Measurements from ENCODE around the gene NUDT6. TPM values are rescaled to one million over a fixed set of nuclear protein-coding genes. Genes with fewer than 3 reads are reported as not detected.

Gene NUDT6
- polyA plus RNA-seq, 1 of the 3 experiments (the other 2 are of a cell fraction) = 10.1 TPM

DNA sequence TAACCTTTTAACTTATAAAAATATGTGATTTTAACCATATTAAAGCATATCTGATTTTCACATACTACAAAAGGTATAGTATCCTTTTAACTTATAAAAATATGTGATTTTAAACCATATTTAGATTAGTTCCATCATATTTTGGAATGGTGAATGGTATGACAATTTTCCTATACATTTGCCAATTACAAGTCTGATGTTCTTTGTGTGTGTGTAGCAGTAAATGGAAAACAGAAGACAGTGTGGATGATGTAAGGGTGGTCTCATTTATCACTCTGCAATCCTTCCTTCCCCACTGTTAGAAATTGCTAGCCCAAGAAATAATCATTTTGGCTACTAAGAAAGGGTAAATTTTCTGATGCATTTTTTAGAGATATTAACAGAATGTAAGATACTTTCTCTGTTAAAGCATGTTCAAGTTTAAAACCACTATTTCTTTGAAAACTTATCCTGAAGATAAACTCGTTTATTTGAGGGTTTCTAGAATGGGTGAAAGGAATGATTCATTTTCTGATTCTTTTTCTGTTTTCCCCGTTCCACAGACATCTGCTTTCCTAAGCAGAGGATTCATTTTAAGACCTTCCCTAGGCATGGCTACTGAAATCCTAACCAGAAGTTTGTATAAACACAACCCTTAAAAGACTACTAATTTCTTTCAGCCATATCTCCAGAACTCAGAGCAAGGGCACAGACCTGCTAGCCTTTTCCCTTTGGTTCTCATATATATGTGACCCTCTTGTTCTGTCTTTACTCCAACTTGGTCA, 21.0 kb downstream of the NUDT6 start:
- CTCF ChIA-PET = interaction anchor here (1.2 to 1.3 kb wide), 2 partner anchors 9 to 13 kb away, joined by 3 read pairs; no protein-coding TSS in a partner anchor

DNA sequence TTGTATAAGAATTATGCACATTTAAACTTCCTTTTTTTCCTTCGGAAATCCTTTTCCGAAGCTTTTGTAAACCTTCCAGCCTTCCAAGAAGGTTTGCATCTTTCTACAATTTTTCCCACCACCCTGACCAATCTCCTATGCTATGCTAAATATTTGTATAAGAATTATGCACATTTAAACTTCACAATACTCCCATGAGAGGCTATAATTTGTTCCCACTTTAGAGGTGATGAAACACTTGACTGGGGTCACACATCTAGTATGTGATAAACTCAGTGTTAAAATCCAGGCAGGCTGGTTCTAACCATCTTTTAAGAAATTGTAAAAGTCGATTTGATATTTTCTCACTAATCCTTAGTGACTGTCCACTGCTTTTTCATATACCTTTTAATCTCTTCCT, 22.1 kb downstream of the NUDT6 start:
- Histone ChIP-seq H3K27me3 (ENCODE audit: insufficient read depth) (no peaks in the 10 kb centered on the region), H3K4me1 (ENCODE audit: control insufficient read depth in 1 of 2, insufficient read depth in 2 of 2, low read depth in 1 of 2, low read length in 1 of 2) (peaks cover 3 to 56% of the 10 kb centered on the region in 2 experiments; a peak in 3 of 4 replicates), H3K36me3 (replicated peaks in 1 of 2; ENCODE audit: control insufficient read depth in 1 of 2, insufficient read depth in 2 of 2, low read length in 1 of 2) (peaks cover 15 to 17% of the 10 kb centered on the region in 2 experiments), H3F3A (replicated peaks; ENCODE audit: insufficient read depth) (peaks cover 64% of the 10 kb centered on the region), H3K79me2 (ENCODE audit: insufficient read depth) (peaks cover 23% of the 10 kb centered on the region), H3K9me2 (no peaks in the 10 kb centered on the region), H2AFZ (ENCODE audit: low read depth) (no peak overlapping the region), H3K4me2 (no peak overlapping the region), H3K4me3 (ENCODE audit: low read depth in 2 of 2, low read length in 1 of 2) (no peak overlapping the region), H4K20me1 (ENCODE audit: insufficient read depth) (no peaks in the 10 kb centered on the region), H3K9me3 (no peaks in the 10 kb centered on the region), H3K27ac (ENCODE audit: low read depth in 2 of 2, low read length in 1 of 2) (peak overlapping the region in 1 of 2 experiments; percentile 25; a peak in 1 of 4 replicates), H3K9ac (no peak overlapping the region)
- ChIA-PET POLR2A (no interaction called here), CTCF (interaction anchor here (0.6 to 1.3 kb wide), 3 partner anchors 9 to 30 kb away, joined by 3 read pairs; no protein-coding TSS in a partner anchor)
- DNase-seq = no peak
- no peak for TF ChIP-seq FOXM1 (IDR thresholded peaks at IDR 0.05; ENCODE audit: low read depth)
- TF ChIP-seq SMC3 (IDR thresholded peaks at IDR 0.05; ENCODE audit: low read depth, low read length) = no peak
- TF ChIP-seq POLR2AphosphoS5 (IDR thresholded peaks at IDR 0.05; ENCODE audit: low read depth, low read length) = no peak; the same call in 1 of the 2 replicates
- TF ChIP-seq TEAD4 (IDR thresholded peaks at IDR 0.05; ENCODE audit: borderline replicate concordance, insufficient read depth) = no peak
- TF ChIP-seq, protein P1, sequence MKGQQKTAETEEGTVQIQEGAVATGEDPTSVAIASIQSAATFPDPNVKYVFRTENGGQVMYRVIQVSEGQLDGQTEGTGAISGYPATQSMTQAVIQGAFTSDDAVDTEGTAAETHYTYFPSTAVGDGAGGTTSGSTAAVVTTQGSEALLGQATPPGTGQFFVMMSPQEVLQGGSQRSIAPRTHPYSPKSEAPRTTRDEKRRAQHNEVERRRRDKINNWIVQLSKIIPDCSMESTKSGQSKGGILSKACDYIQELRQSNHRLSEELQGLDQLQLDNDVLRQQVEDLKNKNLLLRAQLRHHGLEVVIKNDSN (IDR thresholded peaks at IDR 0.05; ENCODE audit: borderline replicate concordance, low read depth) = no peak
- no peak for TF ChIP-seq ELF1 (IDR thresholded peaks at IDR 0.05)
- no peak for TF ChIP-seq EZH2phosphoT487 (IDR thresholded peaks at IDR 0.05; ENCODE audit: borderline replicate concordance, low read depth)
- no peak for TF ChIP-seq RFX5 (IDR thresholded peaks at IDR 0.05; ENCODE audit: low read length)
- no peak for TF ChIP-seq RXRA (IDR thresholded peaks at IDR 0.05; ENCODE audit: borderline replicate concordance, low read depth)
- no peak for TF ChIP-seq GABPA (IDR thresholded peaks at IDR 0.05; ENCODE audit: low read depth)
- TF ChIP-seq, protein P2, sequence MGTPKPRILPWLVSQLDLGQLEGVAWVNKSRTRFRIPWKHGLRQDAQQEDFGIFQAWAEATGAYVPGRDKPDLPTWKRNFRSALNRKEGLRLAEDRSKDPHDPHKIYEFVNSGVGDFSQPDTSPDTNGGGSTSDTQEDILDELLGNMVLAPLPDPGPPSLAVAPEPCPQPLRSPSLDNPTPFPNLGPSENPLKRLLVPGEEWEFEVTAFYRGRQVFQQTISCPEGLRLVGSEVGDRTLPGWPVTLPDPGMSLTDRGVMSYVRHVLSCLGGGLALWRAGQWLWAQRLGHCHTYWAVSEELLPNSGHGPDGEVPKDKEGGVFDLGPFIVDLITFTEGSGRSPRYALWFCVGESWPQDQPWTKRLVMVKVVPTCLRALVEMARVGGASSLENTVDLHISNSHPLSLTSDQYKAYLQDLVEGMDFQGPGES (IDR thresholded peaks at IDR 0.05; ENCODE audit: low read depth, low read length) = no peak
- TF ChIP-seq GATA2 (CRISPR knock-in tag; IDR thresholded peaks at IDR 0.05) = no peak
- no peak for TF ChIP-seq NFIC (IDR thresholded peaks at IDR 0.05; ENCODE audit: borderline replicate concordance)
- WGBS (ENCODE audit: low lambda C conversion rate) = 83% methylated on average over 3 of the region's 3 CpGs

More for the DNA sequence above, 21.0 kb downstream of the NUDT6 start:
- POLR2A ChIA-PET = no interaction called here
- H3K79me2 ChIP-seq (ENCODE audit: insufficient read depth) = peaks cover 13% of the 10 kb centered on the region
- peak overlapping the region in 1 of 2 experiments; percentile 25; a peak in 2 of 4 replicates for H3K27ac ChIP-seq (ENCODE audit: low read depth in 2 of 2, low read length in 1 of 2)
- no peak overlapping the region for H2AFZ ChIP-seq (ENCODE audit: low read depth)
- no peaks in the 10 kb centered on the region for H3K9me2 ChIP-seq
- H3K9ac ChIP-seq = no peak overlapping the region
- no peak overlapping the region for H3K4me2 ChIP-seq
- H3K9me3 ChIP-seq = no peaks in the 10 kb centered on the region
- H3K27me3 ChIP-seq (ENCODE audit: insufficient read depth) = no peaks in the 10 kb centered on the region
- no peak for DNase-seq
- no peaks in the 10 kb centered on the region for H4K20me1 ChIP-seq (ENCODE audit: insufficient read depth)
- WGBS (ENCODE audit: low lambda C conversion rate) = 70% methylated on average over 2 of the region's 2 CpGs
- H3F3A ChIP-seq (replicated peaks; ENCODE audit: insufficient read depth) = peaks cover 53% of the 10 kb centered on the region
- H3K4me3 ChIP-seq (ENCODE audit: low read depth in 2 of 2, low read length in 1 of 2) = no peak overlapping the region
- H3K4me1 ChIP-seq (ENCODE audit: control insufficient read depth in 1 of 2, insufficient read depth in 2 of 2, low read depth in 1 of 2, low read length in 1 of 2) = peaks cover 0 to 52% of the 10 kb centered on the region in 2 experiments; a peak in 3 of 4 replicates
- no peak for TF ChIP-seq JUND (IDR thresholded peaks at IDR 0.05)
- no peak for TF ChIP-seq TAF1 (IDR thresholded peaks at IDR 0.05; ENCODE audit: borderline replicate concordance, low read depth, low read length)
- TF ChIP-seq, protein P3, sequence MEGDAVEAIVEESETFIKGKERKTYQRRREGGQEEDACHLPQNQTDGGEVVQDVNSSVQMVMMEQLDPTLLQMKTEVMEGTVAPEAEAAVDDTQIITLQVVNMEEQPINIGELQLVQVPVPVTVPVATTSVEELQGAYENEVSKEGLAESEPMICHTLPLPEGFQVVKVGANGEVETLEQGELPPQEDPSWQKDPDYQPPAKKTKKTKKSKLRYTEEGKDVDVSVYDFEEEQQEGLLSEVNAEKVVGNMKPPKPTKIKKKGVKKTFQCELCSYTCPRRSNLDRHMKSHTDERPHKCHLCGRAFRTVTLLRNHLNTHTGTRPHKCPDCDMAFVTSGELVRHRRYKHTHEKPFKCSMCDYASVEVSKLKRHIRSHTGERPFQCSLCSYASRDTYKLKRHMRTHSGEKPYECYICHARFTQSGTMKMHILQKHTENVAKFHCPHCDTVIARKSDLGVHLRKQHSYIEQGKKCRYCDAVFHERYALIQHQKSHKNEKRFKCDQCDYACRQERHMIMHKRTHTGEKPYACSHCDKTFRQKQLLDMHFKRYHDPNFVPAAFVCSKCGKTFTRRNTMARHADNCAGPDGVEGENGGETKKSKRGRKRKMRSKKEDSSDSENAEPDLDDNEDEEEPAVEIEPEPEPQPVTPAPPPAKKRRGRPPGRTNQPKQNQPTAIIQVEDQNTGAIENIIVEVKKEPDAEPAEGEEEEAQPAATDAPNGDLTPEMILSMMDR (IDR thresholded peaks at IDR 0.05) = no peak
- H3K36me3 ChIP-seq (replicated peaks in 1 of 2; ENCODE audit: control insufficient read depth in 1 of 2, insufficient read depth in 2 of 2, low read length in 1 of 2) = peaks cover 8 to 19% of the 10 kb centered on the region in 2 experiments

All from SK-N-SH (cell line).